GM21619 (cell line): ENCODE measurements around the gene DNAH7.
"Not testable (repeated sequence)": the region's sequence is repeated elsewhere in the genome, so short reads cannot be mapped to it uniquely, and the experiment has no call there.

Source experiments
- ATAC-seq: cut with Tn5 transposase; IDR thresholded peaks from one replicate; pipeline ENCODE4 v1.9.1; 2021; ENCODE audit not compliant: unreplicated experiment

The DNAH7 gene

DNA sequence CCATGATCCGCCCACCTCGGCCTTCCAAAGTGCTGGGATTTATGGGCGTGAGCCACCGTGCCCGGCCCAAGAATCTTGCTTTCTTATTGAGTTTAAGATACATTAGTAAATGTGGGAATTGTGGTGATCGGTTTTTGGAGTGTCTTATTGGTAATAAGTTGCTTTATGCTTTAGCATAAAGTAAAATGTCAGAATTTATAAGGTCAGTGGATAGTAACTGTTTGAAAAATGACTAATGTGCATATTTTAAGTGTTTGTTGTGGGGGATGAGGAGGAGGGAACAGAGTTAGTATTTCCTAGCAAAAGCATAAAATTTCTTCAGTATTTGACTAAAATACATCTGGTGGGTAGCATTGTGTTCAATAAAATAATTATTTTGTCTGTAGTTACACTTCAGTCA, 334.2 kb downstream of the DNAH7 start:
- no peak for ATAC-seq

GRCh38 chr2:195733831-195734230, 334.8 kb downstream of the DNAH7 start:
- ATAC-seq: no peak

- ATAC-seq: no peak
Observed at GRCh38 chr2:195732574-195732973, 336.1 kb downstream of the DNAH7 start.

- no peak for ATAC-seq
Observed at GRCh38 chr2:195730912-195731311, 337.7 kb downstream of the DNAH7 start.

DNA sequence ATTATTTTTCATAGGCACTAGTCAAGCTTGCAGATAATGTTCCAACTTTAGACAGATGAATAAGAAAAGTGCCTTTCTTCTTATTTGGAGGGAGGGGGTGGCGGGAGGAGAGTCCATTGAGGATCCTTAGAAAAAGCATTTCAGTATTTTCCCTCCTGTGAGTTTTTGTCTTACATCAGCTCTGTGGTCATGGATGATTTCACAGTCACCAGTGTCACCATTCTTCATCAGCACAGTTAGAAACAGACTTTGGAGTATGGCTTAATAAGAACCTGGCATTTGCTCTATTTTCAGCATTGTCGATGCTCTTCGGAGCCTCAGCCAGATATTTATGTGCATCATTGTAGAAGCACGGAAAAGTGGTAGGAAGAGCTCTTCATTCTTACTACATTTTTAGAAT, 341.5 kb downstream of the DNAH7 start:
- ATAC-seq: no peak

DNA sequence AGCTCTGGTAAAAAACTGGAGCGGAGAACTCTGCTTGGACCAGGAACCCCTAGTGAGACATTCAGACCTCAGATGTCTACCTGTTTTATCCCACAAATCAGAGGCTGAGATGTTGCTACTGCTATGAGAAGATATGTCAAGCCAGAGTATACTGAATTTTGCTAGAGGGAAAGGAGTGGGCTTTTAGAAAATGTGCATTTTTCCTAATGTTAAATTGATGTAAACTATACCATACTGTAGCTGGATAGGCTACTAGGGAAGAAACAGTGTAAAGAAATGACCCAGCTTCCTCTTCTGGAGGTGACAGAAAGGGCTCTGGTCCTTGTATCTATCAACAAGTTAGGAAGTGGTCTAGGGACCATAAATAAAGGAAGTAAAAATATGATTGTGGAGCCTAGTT, 346.6 kb downstream of the DNAH7 start:
- no peak for ATAC-seq

DNA sequence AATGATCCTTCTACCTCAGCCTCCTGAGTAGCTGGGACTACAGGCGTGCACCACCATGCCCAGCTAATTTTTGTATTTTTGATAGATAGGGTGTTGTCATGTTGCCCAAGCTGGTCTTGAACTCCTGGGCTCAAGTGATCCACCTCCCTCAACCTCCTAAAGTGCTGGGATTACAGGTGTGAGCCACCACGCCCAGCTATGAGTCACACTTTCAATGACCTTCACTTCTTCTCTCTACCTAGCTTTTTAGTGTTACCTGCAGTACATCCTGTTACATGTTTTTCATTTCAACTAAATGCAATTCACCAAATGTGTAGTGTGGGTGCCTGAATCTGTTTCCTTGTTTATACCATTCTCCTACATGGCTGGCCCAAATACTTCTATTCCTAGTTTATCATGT, 347.6 kb downstream of the DNAH7 start:
- no peak for ATAC-seq

GRCh38 chr2:195716466-195716865, 352.2 kb downstream of the DNAH7 start:
- ATAC-seq: no peak

DNA sequence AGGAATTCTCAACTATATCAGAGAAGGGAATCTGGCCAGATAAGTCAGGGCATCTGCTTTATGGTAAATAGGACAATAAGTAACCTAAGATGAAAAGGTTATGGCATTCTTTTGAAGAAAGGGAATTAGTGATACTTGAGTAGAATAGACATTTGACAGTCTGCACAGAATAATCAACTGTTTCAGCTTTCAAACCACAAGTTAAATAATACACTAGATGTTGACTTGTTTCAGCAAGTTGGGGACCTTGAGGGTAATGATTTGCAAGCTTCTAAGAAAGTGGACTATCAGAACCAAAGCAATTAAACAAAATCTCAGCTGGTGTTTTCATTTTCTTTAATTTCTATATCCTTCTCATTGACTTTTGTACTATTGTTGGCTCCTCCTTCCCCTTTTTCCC, 357.2 kb downstream of the DNAH7 start:
- peak; percentile 89 for ATAC-seq

DNA sequence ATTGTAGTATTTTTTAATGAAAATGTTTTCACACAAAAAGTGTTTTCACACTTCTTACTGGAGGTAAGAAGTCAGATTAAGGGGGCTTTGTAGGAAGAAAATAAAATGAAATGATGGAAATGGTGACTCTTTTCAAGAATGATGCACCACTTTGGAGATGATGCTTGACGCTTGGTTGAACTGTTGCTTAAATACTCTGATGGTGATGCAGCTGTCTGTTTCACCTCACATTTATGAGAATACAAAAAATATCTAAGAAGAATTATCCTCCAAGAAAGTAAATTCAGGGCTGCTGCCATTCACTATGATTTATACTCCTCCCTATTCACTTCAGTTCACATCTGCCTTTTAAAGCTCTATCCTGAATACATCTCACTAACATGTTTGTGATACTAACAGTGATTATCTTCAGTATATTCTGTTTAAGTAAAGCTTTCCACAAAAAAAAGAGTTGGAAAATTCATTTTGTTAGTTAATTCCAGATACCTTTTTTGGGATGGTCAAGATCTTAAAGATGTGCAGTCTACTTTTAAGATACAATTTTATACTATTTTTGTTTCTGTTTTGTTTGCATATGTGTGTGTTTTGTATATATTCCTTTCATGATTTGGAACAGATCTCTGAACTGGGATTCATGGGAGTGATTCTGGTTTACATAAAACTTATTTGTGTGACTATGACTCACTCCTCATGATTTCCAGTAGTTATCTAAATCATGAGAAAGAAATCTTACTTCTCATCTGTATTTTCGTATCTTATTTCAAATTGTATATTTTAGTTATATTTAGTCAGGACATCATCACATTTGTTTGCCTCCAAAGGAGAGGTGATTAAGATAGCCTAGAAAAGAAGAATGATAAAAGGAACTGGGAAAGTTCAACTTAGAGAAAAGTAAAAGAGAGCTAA, 358.5 kb downstream of the DNAH7 start:
- no peak for ATAC-seq

- ATAC-seq: no peak
Observed at GRCh38 chr2:195706161-195706900, 362.3 kb downstream of the DNAH7 start.

GRCh38 chr2:195700480-195700879, 368.2 kb downstream of the DNAH7 start:
- no peak for ATAC-seq

- no peak for ATAC-seq
Observed at GRCh38 chr2:195697681-195698220, 370.9 kb downstream of the DNAH7 start.

GRCh38 chr2:195696012-195696411, 372.6 kb downstream of the DNAH7 start:
- ATAC-seq: no peak

DNA sequence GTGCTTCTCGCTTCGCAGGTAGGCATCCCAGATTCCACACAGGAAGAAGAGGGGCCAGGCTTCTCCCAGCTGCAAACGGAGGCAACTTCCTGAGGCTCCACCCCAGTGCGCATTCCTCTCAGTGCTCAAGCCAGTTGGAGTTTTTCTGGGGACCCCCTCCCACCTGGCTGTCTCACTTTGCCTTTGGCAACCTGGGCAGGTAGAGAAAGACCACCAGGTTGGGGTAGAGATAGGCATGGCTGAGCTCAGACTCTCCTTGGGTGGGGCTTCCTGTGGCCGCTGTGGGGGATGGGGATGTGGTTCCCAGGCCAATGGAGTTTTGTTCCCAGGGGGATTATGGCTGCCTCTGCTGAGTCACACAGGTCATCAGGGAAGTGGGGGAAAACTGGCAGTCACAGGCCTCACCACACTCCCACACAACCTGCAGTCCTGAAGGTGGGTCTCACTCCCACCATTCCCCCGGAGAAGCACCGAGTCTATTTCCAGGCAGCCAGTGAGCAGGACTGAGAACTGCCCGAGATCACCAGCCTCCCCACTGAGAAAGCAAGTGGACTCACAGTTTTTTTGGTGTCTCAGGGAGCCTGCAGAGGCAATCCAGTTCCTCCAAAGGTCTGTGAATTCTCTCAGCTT, 373.5 kb downstream of the DNAH7 start:
- no peak for ATAC-seq

DNA sequence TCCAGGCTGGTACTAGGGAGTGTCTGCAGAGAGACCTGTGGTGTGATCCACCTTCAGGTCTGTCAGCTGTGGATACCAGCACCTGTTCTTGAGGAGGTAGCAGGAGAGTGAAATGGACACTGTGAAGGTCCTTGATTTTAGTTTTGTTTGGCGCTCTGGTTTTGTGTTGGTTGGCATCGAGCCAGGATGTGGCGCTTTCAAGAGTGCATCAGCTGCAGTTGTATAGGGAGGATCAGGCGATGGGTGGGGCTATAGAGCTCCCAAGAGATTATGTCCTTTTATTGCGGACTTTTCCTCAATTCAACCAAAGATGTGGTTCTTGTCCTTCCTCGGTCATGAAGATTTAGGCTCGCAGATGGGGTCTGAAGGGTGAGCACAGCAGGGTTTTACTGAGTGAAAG, 374.1 kb downstream of the DNAH7 start:
- no peak for ATAC-seq

DNA sequence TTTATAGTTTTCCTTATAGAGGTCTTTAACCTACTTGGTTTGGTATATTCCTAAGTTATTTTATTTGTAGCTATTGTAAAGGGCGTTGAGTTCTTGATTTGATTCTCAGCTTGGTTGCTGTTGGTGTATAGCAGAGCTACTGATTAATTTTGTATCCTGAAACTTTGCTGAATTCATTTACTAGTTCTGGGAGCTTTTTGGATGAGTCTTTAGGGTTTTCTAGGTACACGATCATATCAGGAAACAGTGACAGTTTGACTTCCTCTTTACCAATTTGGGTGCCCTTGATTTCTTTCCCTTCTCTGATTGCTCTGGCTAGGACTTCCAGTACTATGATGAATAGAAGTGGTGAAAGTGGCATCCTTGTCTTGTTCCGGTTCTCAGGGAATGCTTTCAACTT, 376.1 kb downstream of the DNAH7 start:
- not testable (repeated sequence) for ATAC-seq
